ENCODE results near the gene ERAP2.

Gene ERAP2

GRCh38 chr5:96934708-96935558 is 58.6 kb downstream of the ERAP2 start:
- TF ChIP-seq, protein P1, sequence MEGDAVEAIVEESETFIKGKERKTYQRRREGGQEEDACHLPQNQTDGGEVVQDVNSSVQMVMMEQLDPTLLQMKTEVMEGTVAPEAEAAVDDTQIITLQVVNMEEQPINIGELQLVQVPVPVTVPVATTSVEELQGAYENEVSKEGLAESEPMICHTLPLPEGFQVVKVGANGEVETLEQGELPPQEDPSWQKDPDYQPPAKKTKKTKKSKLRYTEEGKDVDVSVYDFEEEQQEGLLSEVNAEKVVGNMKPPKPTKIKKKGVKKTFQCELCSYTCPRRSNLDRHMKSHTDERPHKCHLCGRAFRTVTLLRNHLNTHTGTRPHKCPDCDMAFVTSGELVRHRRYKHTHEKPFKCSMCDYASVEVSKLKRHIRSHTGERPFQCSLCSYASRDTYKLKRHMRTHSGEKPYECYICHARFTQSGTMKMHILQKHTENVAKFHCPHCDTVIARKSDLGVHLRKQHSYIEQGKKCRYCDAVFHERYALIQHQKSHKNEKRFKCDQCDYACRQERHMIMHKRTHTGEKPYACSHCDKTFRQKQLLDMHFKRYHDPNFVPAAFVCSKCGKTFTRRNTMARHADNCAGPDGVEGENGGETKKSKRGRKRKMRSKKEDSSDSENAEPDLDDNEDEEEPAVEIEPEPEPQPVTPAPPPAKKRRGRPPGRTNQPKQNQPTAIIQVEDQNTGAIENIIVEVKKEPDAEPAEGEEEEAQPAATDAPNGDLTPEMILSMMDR (conservative IDR thresholded peaks at IDR 0.05): peak; percentile 27
- peak overlapping the region; percentile 95 for H3K27ac ChIP-seq

DNA sequence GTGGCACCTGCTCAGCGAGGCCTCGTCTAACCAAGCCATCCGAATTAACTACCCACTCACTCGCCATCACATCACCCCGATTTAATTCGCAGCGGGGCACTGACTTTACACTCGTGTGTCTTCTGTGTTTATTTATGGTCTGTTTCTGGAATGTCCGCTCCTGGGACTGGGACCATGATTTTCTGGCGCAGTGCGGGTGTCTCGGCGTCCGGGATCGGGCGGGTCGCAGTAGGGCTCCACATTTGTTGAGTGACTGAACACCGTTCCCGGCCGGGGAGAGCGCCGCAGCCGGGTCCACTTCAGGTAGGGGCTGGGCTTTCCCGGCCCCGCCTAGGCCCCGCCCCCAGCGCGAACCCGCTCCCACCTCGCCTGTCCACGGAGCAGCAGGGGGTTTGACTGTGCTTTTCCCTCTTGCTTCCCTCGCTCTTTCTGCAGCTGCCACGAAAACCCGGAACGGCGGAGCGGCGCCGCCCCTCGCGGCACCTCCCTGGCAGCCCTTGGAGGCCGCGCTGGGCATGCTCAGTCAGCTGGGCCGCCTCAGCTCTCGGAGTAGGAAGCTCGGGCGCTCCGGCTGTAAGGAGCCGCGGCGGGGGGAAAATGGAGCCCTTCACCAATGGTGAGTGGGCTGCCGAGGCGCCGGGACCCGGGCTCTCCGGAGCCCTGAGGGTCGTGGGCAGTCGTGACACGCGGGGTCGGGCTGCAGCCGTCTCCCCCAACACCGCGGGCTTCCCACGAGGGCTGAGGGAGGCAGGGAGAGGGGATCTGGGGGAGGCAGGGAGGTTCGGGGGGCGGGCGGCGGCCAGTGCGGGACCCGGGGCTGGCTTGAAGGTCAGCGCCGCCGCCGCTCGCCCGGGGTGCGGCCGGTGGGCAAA is 59.5 kb downstream of the ERAP2 start, which contains the start of gene LNPEP:
Gene LNPEP (plus strand): TSS at position 522 of the 872 bp plus-strand sequence. CDS start 76 bp downstream, at position 598.
- TF ChIP-seq, protein P1 (conservative IDR thresholded peaks at IDR 0.05): no peak
- H3K27ac ChIP-seq: peak within 1 kb of the TSS; percentile 95

DNA sequence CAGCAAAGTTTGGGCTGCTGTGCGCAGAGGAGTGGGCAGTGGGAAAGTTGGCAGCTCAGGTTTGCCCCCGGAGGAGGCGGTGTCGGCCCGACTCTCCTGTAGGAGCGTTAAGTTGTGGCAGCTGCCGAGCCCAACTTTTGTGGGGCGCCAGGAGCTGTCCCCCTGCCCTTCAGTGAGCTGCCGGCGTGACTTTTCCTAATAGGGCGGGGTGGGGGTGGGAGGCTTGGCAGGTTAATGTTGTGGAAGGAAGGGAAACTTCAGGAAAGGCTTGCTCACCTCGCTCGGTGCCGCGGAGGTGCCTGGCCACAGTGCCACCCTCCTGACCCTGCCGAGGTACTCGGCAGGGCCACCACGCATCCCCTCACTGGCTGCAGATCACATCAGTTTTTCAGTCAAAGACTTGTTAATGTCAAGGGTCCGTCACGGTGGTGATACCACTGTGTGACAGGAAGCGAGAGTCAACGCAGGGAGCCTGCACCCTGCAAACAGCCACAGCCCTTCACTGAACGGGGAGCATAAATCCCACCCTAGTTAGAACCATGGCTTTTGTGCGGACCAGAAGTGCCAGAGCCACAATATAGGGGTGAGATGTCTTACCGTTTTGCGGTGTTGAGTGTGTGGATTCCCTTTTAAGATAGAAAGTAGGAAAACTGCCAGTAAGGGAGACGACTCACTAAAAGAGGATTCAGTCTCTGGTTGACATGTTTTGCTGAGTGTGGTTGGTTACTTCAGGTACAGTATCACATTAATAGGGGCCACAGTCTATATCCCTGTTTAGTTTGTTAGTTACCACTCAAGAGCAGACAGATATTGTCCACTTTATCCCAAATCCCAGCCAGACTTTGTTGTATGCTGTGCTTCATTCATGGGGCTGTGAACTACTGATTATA is 60.4 kb downstream of the ERAP2 start:
- peak overlapping the region; percentile 95 for H3K27ac ChIP-seq
- TF ChIP-seq, protein P1 (conservative IDR thresholded peaks at IDR 0.05): peak; percentile 14; the same call in 1 of the 2 replicates

GRCh38 chr5:96940586-96940985 is 64.3 kb downstream of the ERAP2 start:
- no peak overlapping the region for H3K27ac ChIP-seq
- TF ChIP-seq, protein P1 (conservative IDR thresholded peaks at IDR 0.05): no peak

- H3K27ac ChIP-seq: no peak overlapping the region
- TF ChIP-seq, protein P1 (conservative IDR thresholded peaks at IDR 0.05): no peak
These were observed 64.8 kb downstream of the ERAP2 start for GRCh38 chr5:96941140-96941539.

DNA sequence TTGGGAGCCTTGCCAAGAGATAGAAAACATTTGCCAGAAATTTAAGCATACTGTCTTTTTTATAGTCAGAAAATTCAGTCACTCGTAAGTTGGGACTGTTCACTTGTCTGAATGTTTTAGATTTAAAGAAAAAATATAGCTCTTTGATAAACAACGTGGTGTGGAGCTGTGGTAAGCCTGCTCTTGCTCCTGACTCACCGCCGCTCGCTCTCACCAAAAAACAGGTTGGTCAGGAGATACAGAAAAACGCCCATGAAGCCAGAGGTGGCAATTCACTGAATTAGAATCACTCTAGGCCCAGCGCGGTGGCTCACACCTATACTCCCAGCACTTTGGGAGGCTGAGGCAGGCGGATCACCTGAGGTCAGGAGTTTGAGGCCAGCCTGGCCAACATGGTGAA is 65.8 kb downstream of the ERAP2 start:
- TF ChIP-seq, protein P1 (conservative IDR thresholded peaks at IDR 0.05): no peak
- H3K27ac ChIP-seq: no peak overlapping the region

Measured in VCaP (cell line).